ENCODE results near the gene FBXW4.

Gene FBXW4

GRCh38 chr10:101668566-101668965, 26.4 kb downstream of the FBXW4 start:
- TF ChIP-seq CTCF (IDR thresholded peaks at IDR 0.05; ENCODE audit: low read depth, low read length, missing control alignments), result no peak
- Histone ChIP-seq H3K27me3 (replicated peaks) (no peaks in the 10 kb centered on the region), H3K27ac (no peak overlapping the region), H3K4me3 (ENCODE audit: low read depth, low read length) (no peak overlapping the region), H3K36me3 (replicated peaks) (no peaks in the 10 kb centered on the region)
- in situ Hi-C loops (cut with HindIII; ENCODE audit: low pct_ligation_motif_present, low sequenced_read_pairs), result no loop called here
- no peak for DNase-seq

GRCh38 chr10:101666083-101666482, 28.9 kb downstream of the FBXW4 start:
- TF ChIP-seq CTCF (IDR thresholded peaks at IDR 0.05; ENCODE audit: low read depth, low read length, missing control alignments), result no peak
- no peak for DNase-seq
- Histone ChIP-seq H3K36me3 (replicated peaks) (no peaks in the 10 kb centered on the region), H3K27ac (no peak overlapping the region), H3K27me3 (replicated peaks) (no peaks in the 10 kb centered on the region), H3K4me3 (ENCODE audit: low read depth, low read length) (no peak overlapping the region)
- in situ Hi-C loops (cut with HindIII; ENCODE audit: low pct_ligation_motif_present, low sequenced_read_pairs), result no loop called here

GRCh38 chr10:101663097-101663496, 31.9 kb downstream of the FBXW4 start:
- H3K27ac ChIP-seq, result no peak overlapping the region
- in situ Hi-C loops (cut with HindIII; ENCODE audit: low pct_ligation_motif_present, low sequenced_read_pairs), result no loop called here
- H3K4me3 ChIP-seq (ENCODE audit: low read depth, low read length), result no peak overlapping the region
- DNase-seq, result no peak
- no peaks in the 10 kb centered on the region for H3K27me3 ChIP-seq (replicated peaks)
- H3K36me3 ChIP-seq (replicated peaks), result no peaks in the 10 kb centered on the region
- TF ChIP-seq CTCF (IDR thresholded peaks at IDR 0.05; ENCODE audit: low read depth, low read length, missing control alignments), result no peak

- H3K27me3 ChIP-seq (replicated peaks), result no peaks in the 10 kb centered on the region
- no peak overlapping the region for H3K27ac ChIP-seq
- H3K4me3 ChIP-seq (ENCODE audit: low read depth, low read length), result no peak overlapping the region
- no peaks in the 10 kb centered on the region for H3K36me3 ChIP-seq (replicated peaks)
- TF ChIP-seq CTCF (IDR thresholded peaks at IDR 0.05; ENCODE audit: low read depth, low read length, missing control alignments), result no peak
- in situ Hi-C loops (cut with HindIII; ENCODE audit: low pct_ligation_motif_present, low sequenced_read_pairs), result no loop called here
- no peak for DNase-seq
Observed at GRCh38 chr10:101660256-101660655, 34.7 kb downstream of the FBXW4 start.

GRCh38 chr10:101658975-101659374, 36.0 kb downstream of the FBXW4 start:
- no peak for TF ChIP-seq CTCF (IDR thresholded peaks at IDR 0.05; ENCODE audit: low read depth, low read length, missing control alignments)
- H3K27me3 ChIP-seq (replicated peaks), result no peaks in the 10 kb centered on the region
- no peak for DNase-seq
- in situ Hi-C loops (cut with HindIII; ENCODE audit: low pct_ligation_motif_present, low sequenced_read_pairs), result no loop called here
- no peak overlapping the region for H3K27ac ChIP-seq
- H3K4me3 ChIP-seq (ENCODE audit: low read depth, low read length), result no peak overlapping the region
- no peaks in the 10 kb centered on the region for H3K36me3 ChIP-seq (replicated peaks)

- no peak for DNase-seq
- no peak overlapping the region for H3K27ac ChIP-seq
- in situ Hi-C loops (cut with HindIII; ENCODE audit: low pct_ligation_motif_present, low sequenced_read_pairs), result no loop called here
- H3K27me3 ChIP-seq (replicated peaks), result no peaks in the 10 kb centered on the region
- no peak for TF ChIP-seq CTCF (IDR thresholded peaks at IDR 0.05; ENCODE audit: low read depth, low read length, missing control alignments)
- no peaks in the 10 kb centered on the region for H3K36me3 ChIP-seq (replicated peaks)
- H3K4me3 ChIP-seq (ENCODE audit: low read depth, low read length), result no peak overlapping the region
Observed at GRCh38 chr10:101656890-101657289, 38.1 kb downstream of the FBXW4 start.

All from brain microvascular endothelial cell (primary cell).